B cell (primary cell): ENCODE measurements around the gene ZBTB21.

Source experiments
- EZH2 ChIP-seq: IDR thresholded peaks from 2 replicates; pipeline ENCODE4 v1.6.1; 2012; ENCODE audit warnings: borderline replicate concordance, low read depth, mild to moderate bottlenecking, moderate library complexity, low read length; ENCODE audit not compliant: insufficient read depth, poor library complexity, severe bottlenecking
- TF ChIP-seq, protein P1 (sequence below): fragments of 200-600 bp; IDR thresholded peaks from one replicate; pipeline ENCODE4 v1.8.0; 2022; ENCODE audit warnings: antibody characterized with exemption, mild to moderate bottlenecking

DNA sequence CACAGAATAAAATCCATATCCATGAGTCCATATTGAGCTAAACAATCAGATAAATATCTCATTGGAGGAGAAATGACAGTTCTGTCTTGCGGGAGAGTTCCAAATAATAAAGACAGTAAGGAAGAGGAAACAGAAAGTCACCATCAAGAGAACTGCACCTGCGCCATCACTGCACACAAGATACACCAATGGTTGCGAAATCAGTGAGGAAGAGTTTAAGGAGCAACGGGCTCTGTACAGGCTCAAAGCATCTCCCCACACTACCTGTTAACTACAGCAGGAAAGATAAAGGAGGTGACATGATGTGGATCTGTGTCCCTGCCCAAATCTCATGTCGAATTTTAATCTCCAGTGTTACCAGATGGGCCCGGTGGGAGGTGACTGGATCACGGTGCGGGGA lies 64.2 kb downstream of the ZBTB21 start:
- TF ChIP-seq, protein P1, sequence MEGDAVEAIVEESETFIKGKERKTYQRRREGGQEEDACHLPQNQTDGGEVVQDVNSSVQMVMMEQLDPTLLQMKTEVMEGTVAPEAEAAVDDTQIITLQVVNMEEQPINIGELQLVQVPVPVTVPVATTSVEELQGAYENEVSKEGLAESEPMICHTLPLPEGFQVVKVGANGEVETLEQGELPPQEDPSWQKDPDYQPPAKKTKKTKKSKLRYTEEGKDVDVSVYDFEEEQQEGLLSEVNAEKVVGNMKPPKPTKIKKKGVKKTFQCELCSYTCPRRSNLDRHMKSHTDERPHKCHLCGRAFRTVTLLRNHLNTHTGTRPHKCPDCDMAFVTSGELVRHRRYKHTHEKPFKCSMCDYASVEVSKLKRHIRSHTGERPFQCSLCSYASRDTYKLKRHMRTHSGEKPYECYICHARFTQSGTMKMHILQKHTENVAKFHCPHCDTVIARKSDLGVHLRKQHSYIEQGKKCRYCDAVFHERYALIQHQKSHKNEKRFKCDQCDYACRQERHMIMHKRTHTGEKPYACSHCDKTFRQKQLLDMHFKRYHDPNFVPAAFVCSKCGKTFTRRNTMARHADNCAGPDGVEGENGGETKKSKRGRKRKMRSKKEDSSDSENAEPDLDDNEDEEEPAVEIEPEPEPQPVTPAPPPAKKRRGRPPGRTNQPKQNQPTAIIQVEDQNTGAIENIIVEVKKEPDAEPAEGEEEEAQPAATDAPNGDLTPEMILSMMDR: no peak
- no peak for TF ChIP-seq EZH2
